Fibroblast of lung (primary cell): ENCODE data around the gene ONECUT3. TPM values are rescaled to one million over a fixed set of nuclear protein-coding genes. Genes with fewer than 3 reads are reported as not detected.

Source experiments
- DNase-seq, 2 donors: peaks; one replicate each; pipeline versions ENCODE4 v3.0.0 to v3.0.0-alpha.2; 2010; ENCODE audit warnings: low read depth in 2 of 2
- H2AFZ ChIP-seq: 2 replicates; pipeline ENCODE4 v1.5.1; 2012; ENCODE audit warnings: low read length, control low read depth, inconsistent platforms
- H3K27ac ChIP-seq: 2 replicates; pipeline ENCODE4 v1.5.1; 2011; ENCODE audit warnings: low read length, control low read depth; ENCODE audit not compliant: insufficient read depth
- H3K27me3 ChIP-seq: 2 replicates; pipeline ENCODE4 v1.5.1; 2011; ENCODE audit warnings: mild to moderate bottlenecking, low read length; ENCODE audit not compliant: control insufficient read depth, insufficient read depth
- H3K36me3 ChIP-seq: 2 replicates; pipeline ENCODE4 v1.5.1; 2011; ENCODE audit warnings: low read length; ENCODE audit not compliant: control insufficient read depth, insufficient read depth
- H3K4me1 ChIP-seq: 2 replicates; pipeline ENCODE4 v1.5.1; 2011; ENCODE audit warnings: low read length; ENCODE audit not compliant: control insufficient read depth, insufficient read depth; ENCODE audit errors: extremely low read depth
- H3K4me2 ChIP-seq: 2 replicates; pipeline ENCODE4 v1.5.1; 2011; ENCODE audit warnings: low read length, control low read depth; ENCODE audit not compliant: insufficient read depth; ENCODE audit errors: extremely low read depth
- H3K4me3 ChIP-seq, 4 experiments: fragments of 200-600 bp in 1 of 4; sonication (generic) in 1 of 4; replicated peaks in 1 of 4; 2 replicates each; pipeline ENCODE4 v1.5.1; 2011 to 2016; ENCODE audit warnings: low read length in 4 of 4, low read depth in 3 of 4, mild to moderate bottlenecking in 3 of 4, control low read depth in 2 of 4, inconsistent platforms in 1 of 4, mixed read lengths in 1 of 4; ENCODE audit not compliant: insufficient read depth in 1 of 4; ENCODE audit errors: control extremely low read depth in 1 of 4
- H3K79me2 ChIP-seq: 2 replicates; pipeline ENCODE4 v1.5.1; 2012; ENCODE audit warnings: mild to moderate bottlenecking, low read length, inconsistent platforms; ENCODE audit not compliant: control insufficient read depth, insufficient read depth
- H3K9ac ChIP-seq: 2 replicates; pipeline ENCODE4 v1.5.1; 2011; ENCODE audit warnings: mild to moderate bottlenecking, low read length, control low read depth; ENCODE audit not compliant: insufficient read depth
- H3K9me3 ChIP-seq: 2 replicates; pipeline ENCODE4 v1.5.1; 2012; ENCODE audit warnings: low read depth, low read length; ENCODE audit not compliant: control insufficient read depth, insufficient read depth
- H4K20me1 ChIP-seq: 2 replicates; pipeline ENCODE4 v1.5.1; 2011; ENCODE audit warnings: low read length; ENCODE audit not compliant: control insufficient read depth, insufficient read depth; ENCODE audit errors: extremely low read depth
- CTCF ChIP-seq, 2 donors: IDR thresholded peaks in 1 of 2; conservative IDR thresholded peaks in 1 of 2; 1 replicate in 1 of 2; 2 replicates in 1 of 2; pipeline ENCODE4 v1.5.1; 2011 to 2012; ENCODE audit warnings: low read length in 2 of 2, control low read depth in 1 of 2, inconsistent platforms in 1 of 2, low read depth in 1 of 2, mild to moderate bottlenecking in 1 of 2
- EZH2 ChIP-seq: IDR thresholded peaks from 2 replicates; pipeline ENCODE4 v1.5.1; 2012; ENCODE audit warnings: low read length, control low read depth, mild to moderate bottlenecking; ENCODE audit errors: missing control alignments
- polyA plus RNA-seq, 2 donors: library from polyadenylated mRNA; depleted of rRNA in 1 of 2; stranded (reverse) in 1 of 2; unstranded in 1 of 2; fragments of >200 nt; gene quantifications; 2 replicates each; pipeline ENCODE4 v1.2.1, GENCODE V29; 2011 to 2012; ENCODE audit warnings: missing spikeins in 1 of 2
- total RNA-seq: library from RNA; depleted of rRNA; stranded (reverse); fragments of >200 nt; gene quantifications from 2 replicates; pipeline ENCODE4 v1.2.1, GENCODE V29; 2014

Gene ONECUT3
- total and polyA plus RNA-seq, 2 donors (not counting 1 experiment from before 2014, with no cell fraction given): not detected

- Histone ChIP-seq H3K36me3 (no peaks in the 10 kb centered on the region), H3K27ac (no peak overlapping the region), H3K27me3 (peaks cover 61% of the 10 kb centered on the region), H3K79me2 (no peaks in the 10 kb centered on the region), H3K4me1 (no peaks in the 10 kb centered on the region), H3K9ac (no peak overlapping the region), H3K4me3 (no peak overlapping the region), H3K9me3 (no peaks in the 10 kb centered on the region), H3K4me2 (no peak overlapping the region), H4K20me1 (no peaks in the 10 kb centered on the region), H2AFZ (no peak overlapping the region)
- no peak for DNase-seq
- TF ChIP-seq CTCF (conservative IDR thresholded peaks at IDR 0.05 in 1 of 2, IDR thresholded peaks at IDR 0.05 in 1 of 2; ENCODE audit: low read depth in 1 of 2, low read length in 2 of 2) (no peak), EZH2 (peak; percentile 26)
Observed at GRCh38 chr19:1765232-1765903, 12.1 kb downstream of the ONECUT3 start.

GRCh38 chr19:1765904-1766799 is 12.8 kb downstream of the ONECUT3 start:
- Histone ChIP-seq H3K4me3 (no peak overlapping the region), H3K4me1 (no peaks in the 10 kb centered on the region), H3K27ac (no peak overlapping the region), H3K4me2 (no peak overlapping the region), H2AFZ (no peak overlapping the region), H3K27me3 (peaks cover 54% of the 10 kb centered on the region), H3K9me3 (no peaks in the 10 kb centered on the region), H3K36me3 (no peaks in the 10 kb centered on the region), H3K79me2 (no peaks in the 10 kb centered on the region), H3K9ac (no peak overlapping the region), H4K20me1 (no peaks in the 10 kb centered on the region)
- DNase-seq: no peak
- TF ChIP-seq CTCF (conservative IDR thresholded peaks at IDR 0.05 in 1 of 2, IDR thresholded peaks at IDR 0.05 in 1 of 2; ENCODE audit: low read depth in 1 of 2, low read length in 2 of 2): no peak
- TF ChIP-seq EZH2: peak; percentile 30

- Histone ChIP-seq H3K79me2 (no peaks in the 10 kb centered on the region), H3K36me3 (no peaks in the 10 kb centered on the region), H3K27ac (no peak overlapping the region), H3K27me3 (peaks cover 50% of the 10 kb centered on the region), H3K4me1 (no peaks in the 10 kb centered on the region), H3K4me3 (no peak overlapping the region), H2AFZ (no peak overlapping the region), H4K20me1 (no peaks in the 10 kb centered on the region), H3K4me2 (no peak overlapping the region), H3K9me3 (no peaks in the 10 kb centered on the region), H3K9ac (no peak overlapping the region)
- DNase-seq: no peak
- TF ChIP-seq CTCF (conservative IDR thresholded peaks at IDR 0.05 in 1 of 2, IDR thresholded peaks at IDR 0.05 in 1 of 2; ENCODE audit: low read depth in 1 of 2, low read length in 2 of 2) (no peak), EZH2 (peak; percentile 13)
Observed at GRCh38 chr19:1766800-1767352, 13.6 kb downstream of the ONECUT3 start.
